Esophagus mucosa (tissue), 1 donor: ENCODE data around the gene R3HDM4. TPM values are rescaled to one million over a fixed set of nuclear protein-coding genes. Genes with fewer than 3 reads are reported as not detected.

Experiments
- ATAC-seq: fragments of 200-7000 bp; cut with Tn5 transposase; one replicate; pipeline ENCODE4 v1.9.1; 2020
- total RNA-seq: library from RNA; stranded (reverse); gene quantifications from one replicate; pipeline ENCODE4 v1.2.4, GENCODE V29; 2023
- donor health status: DM: yes; HTN: yes; CAD: no.

The R3HDM4 gene
- total RNA-seq, 1 donor from 2014 or later, result 59.2 TPM

GRCh38 chr19:911197-912033 lies 1.6 kb downstream of the R3HDM4 start:
- no peak for ATAC-seq

DNA sequence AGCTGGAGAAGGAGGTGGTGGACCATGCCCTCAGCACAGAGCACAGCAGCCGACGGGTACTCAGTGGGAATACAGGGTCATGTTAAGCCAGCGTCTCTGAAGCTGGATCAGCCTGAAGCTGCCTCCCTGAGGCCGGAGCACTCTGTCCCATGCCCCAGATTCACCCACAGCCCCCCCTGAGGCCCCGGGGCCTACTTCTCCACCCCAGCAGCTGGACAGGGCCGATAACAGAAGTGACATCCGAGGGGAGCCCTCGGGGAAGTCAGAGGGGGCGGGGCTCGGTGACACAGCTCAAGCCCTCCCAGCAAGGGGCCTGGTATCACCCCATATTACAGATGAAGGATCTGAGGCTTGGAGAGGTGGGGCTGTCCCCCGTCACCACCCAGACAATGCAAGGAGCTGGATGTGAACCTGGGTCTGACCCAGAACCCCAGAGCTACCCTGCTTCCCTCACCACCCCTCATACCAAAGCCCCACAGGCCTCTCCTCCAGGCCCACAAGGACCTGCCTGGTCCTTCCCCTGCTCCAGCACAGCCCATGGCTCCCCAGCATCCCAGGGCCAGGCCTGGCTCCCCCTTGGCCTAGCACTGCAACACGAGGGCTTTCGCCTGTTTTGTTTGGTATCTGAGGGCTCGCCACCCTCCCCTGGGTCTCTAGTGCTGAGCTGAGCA lies 5.7 kb downstream of the R3HDM4 start:
- ATAC-seq, result no peak

DNA sequence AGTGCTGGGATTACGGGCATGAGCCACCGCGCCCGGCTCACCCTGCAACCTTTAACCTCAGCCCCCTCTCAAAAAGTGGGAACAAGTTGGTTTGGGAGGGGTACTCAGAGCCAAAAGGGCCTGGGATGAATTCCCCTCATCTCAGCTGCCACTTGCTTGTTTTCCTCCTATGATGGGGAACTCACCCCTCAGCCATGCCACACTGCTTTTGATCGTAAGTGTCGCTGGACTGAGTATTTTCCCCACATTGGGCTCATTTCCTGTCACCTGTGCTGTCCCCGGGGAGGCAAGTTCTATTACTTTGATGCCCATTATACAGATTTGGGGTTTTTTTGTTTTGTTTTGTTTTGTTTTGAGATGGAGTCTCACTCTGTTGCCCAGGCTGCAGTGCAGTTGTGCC lies 6.5 kb downstream of the R3HDM4 start:
- no peak for ATAC-seq

- ATAC-seq, result no peak
Measured at GRCh38 chr19:904545-904944, 8.5 kb downstream of the R3HDM4 start.

DNA sequence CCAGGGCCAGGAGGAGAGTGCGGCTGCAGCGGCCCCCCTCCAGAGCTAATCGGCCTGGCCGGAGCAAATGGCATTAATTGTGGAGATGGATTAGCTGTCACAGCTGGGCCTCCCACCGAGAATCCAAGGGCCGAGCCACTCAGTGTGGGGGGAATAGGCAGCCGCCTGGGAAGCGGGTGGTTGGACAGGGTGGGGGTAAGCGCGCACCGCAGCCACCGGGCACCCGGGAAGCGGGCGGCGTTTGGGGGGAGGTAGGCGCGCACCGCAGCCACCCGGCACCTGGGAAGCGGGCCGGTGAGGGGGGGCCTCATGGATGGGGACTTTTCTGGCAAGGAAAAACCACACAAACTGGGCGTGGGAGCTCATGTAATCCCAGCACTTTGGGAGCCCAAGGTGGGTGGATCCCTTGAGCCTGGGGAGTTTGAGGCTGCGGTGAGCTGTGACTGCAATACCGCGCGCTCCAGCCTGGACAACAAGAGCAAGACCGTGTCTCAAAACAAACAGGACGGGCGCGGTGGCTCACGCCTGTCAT lies 9.7 kb downstream of the R3HDM4 start:
- no peak for ATAC-seq

DNA sequence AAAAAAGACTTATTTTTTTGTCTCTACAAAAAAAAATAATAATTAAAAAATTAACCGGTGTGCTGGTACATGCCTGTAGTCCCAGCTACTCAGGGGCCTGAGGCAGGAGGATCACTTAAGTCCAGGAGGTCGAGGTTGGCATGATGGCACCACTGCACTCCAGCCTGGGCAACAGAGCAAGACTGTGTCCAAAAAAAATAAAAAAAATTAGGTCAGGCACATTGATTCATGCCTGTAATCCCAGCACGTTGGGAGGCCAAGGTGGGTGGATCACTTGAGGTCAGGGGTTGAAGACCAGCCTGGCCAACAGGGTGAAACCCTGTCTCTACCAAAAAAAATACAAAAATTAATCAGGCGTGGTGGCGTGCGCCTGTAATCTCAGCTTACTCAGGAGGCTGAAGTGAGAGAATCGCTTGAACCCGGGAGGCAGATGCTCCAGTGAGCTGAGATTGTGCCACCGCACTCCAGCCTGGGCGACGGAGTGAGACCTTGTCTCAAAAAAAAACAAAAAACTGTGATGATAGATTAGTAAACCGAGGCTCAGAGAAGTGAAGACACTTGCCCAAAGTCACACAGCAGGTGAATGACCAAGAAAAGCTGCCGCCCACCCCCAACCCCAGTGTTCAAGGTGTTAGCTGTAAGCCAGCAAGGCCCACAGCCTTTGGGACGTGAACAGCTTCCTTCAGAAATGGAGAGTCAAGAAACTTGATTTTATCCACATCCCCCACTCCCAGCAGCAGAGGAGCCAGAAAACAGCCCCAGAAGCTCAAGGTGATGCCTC lies 10.4 kb downstream of the R3HDM4 start:
- no peak for ATAC-seq

GRCh38 chr19:902093-902370 lies 11.0 kb downstream of the R3HDM4 start:
- ATAC-seq, result no peak

GRCh38 chr19:901216-902092 lies 11.6 kb downstream of the R3HDM4 start:
- ATAC-seq, result no peak

GRCh38 chr19:900302-901111 lies 12.5 kb downstream of the R3HDM4 start:
- peak; percentile 49 for ATAC-seq

DNA sequence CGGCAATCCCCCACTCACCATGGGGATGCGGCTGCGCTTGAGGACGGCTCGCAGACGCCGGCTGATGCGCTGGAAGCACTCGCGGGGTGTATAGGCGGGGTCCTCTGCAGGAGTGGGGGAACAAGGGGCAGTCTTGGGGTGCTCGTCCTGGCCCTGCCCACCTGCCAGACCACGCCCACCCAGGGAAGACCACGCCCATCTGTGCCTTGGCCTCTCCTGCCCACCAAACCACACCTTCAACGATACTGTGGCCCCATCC lies 13.0 kb downstream of the R3HDM4 start:
- ATAC-seq, result peak; percentile 7

- ATAC-seq, result no peak
Measured at GRCh38 chr19:899336-900042, 13.5 kb downstream of the R3HDM4 start.

- no peak for ATAC-seq
Measured at GRCh38 chr19:898663-899062, 14.4 kb downstream of the R3HDM4 start.

DNA sequence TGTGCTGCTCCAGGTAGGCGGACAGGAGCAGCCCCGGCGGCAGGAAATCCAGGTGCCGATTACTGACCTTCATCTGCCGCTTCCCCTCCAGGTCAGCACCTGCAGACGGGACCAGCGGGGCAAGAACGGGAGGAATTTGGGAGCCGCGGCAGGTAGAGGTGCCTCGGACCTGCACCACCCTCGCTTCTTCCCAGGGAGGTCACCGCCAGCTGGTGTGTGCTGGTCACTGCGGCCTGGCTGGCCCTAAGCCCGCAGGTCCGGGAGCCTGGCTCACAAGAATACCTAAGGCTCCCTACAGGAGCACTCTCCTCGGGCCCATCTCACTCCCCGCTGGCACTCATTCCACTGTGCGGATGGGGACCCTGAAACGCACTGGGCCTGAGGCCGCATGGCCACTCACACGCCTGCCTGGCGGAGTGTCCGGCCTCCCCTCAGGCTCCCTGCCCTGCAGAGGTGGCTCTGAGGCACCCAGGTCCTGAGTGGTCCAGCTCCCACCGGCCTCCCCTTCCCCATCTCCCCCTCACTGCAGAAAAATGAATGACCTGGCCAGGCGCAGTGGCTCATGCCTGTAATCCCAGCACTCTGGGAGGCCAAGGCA lies 15.5 kb downstream of the R3HDM4 start:
- ATAC-seq, result no peak

DNA sequence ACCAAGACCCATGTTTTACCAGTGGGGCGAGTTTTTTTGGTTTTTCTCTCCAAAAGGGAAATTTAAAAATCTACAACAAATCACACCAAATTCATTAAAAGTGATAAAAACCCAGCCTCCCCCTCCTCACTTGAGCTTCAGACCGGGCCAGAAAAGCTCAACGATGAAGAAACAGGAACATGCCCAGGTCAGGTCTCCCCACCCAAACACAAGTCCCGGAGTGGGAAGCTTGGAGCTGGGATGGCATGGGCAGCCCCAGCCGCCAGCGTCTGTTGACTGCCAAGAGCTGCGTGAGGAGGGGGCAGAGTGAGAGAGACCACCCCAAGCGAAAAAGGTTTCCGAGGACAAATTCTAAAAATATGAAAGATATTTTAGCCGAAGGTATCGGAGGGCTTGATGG lies 16.0 kb downstream of the R3HDM4 start:
- no peak for ATAC-seq

DNA sequence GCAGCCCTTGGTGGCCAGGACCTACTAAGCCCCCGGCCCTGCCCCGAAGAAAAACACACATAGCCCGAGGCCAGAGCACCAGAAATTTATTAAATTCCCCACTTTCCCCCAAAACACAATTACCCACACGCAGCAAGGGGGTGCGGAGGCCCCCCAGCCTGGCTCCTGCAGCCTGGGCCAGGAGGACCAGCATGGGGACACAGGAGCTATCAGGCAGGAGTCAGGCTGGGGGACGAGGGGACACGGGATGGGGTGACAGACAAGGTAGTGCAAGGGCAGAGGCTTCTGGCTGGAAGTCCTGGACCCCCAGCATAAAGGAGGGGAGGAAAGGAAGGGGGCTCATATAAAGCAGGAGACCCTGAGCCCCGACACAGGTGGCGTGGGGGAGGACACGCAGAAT lies 16.6 kb downstream of the R3HDM4 start:
- ATAC-seq, result no peak

- ATAC-seq, result peak; percentile 85
Measured at GRCh38 chr19:892894-893689, 19.9 kb downstream of the R3HDM4 start, which contains the start of the genes MED16 and RNU6-9. MED16 (minus strand) TSS chr19:893187; CDS start chr19:891131, 2,056 bp downstream. RNU6-9 (plus strand) TSS chr19:893484.

DNA sequence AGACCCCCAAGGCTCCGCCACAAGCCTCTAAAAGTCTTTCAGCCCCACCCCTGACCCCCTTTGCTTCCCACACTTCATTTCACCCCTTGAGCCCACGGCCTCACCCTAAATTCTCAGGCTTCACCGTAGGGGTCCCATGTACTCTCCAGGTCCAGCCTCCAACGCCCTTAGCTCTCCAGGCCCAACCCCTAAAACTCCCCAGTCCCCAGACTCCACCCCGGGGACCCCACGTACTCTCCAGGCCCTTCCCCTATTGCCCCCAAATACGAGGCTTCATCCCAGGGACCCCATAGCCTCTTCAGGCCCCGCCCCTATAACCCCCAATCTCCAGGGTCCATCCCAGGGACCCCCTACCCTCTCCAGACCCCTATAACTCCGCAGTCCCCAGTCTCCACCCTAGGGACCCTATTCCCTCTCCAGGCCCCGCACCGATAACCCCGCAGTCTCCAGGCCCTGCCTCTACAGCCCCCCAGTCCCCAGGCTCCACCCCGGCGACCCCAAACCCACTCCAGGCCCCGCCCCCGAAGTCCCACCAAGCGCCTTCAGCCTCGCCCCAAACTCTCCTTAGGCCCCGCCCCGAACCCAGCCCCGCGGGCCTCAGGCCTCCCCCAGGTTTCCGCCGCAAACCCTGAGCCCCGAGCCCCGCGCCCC lies 20.7 kb downstream of the R3HDM4 start:
- ATAC-seq, result peak; percentile 28

DNA sequence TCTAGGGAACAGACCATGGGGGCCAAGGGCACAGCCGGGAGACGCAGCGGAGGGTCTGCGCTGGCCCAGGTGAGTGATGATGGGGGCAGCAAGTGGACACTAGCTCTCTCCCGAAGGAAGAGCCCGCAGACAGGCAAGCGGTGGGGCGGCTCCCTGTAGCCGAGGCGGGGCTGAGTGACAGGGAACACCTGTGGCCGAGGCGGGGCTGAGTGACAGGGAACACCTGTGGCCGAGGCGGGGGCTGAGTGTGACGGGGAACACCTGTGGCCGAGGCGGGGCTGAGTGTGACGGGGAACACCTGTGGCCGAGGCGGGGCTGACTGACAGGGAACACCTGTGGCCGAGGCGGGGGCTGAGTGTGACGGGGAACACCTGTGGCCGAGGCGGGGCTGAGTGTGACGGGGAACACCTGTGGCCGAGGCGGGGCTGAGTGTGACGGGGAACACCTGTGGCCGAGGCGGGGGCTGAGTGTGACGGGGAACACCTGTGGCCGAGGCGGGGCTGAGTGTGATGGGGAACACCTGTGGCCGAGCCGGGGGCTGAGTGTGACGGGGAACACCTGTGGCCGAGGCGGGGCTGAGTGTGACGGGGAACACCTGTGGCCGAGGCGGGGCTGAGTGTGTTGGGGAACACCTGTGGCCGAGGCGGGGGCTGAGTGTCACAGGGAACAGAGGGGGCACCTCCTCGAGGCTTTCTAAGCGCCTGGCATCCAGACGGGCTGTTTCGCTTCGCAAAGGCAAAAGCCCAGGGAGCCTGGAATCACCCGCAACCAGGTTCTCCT lies 21.4 kb downstream of the R3HDM4 start:
- peak; percentile 17 for ATAC-seq
